GM18517 (cell line): Measurements from ENCODE around the gene FNDC3B.
A peak's percentile ranks its signal among the peaks of the same experiment; 100 is the strongest.
"Not testable (repeated sequence)": the region's sequence is repeated elsewhere in the genome, so short reads cannot be mapped to it uniquely, and the experiment has no call there.

ENCODE experiments used
- ATAC-seq: cut with Tn5 transposase; IDR thresholded peaks from one replicate; pipeline ENCODE4 v1.9.1; 2021; ENCODE audit warnings: mild to moderate bottlenecking, moderate library complexity; ENCODE audit not compliant: unreplicated experiment

FNDC3B gene

DNA sequence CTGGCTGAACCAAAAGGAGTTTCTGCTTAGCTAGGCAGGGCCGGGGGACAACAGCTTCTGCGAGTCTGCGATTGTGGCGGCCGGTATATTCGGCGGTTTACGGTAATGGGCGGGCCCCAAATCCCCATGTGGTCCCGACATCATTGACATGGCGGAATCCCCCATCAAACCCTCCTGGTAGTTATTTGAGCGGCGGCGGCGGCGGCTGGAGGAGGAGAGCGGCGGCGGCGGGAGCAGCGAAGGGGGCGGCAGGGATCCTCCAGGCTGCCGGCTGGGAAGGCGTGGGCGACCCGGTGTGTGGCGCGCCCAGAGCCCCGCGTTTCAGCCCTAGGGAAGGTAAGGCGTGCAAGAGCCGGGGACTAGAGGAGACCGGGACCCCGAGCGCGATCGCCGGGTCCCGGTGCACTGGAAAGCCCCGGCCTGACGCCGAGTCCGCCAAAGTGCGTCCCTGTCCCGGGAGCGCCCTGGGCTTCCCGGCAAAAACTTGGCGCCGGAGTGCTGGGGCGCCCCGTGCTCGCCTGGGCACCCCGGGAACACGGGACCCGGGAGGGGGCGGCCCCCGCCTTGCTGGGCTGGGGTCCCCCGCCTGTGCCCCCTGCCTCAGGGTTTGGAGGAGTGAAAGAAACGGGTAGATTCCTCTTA, at the start of gene FNDC3B:
Gene FNDC3B, plus strand, starts transcription at position 143 of the 642 bp plus-strand sequence. CDS start 72,902 bp downstream, outside the sequence.
- peak; percentile 69 for ATAC-seq

DNA sequence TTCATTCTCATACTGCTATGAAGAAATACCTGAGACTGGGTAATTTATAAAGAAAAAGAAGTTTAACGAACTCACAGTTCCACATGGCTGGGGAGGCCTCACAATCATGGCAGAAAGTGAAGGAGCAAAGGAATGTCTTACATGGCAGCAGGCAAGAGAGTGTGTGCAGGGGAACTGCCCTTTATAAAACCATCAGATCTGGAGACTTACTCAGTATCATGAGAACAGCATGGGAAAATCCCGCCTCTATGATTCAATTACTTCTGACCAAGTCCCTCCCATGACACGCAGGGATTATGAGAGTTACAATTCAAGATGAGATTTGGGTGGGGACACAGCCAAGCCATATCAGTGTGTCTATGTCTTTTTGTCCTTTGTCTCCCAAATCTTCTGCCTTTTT, 49.1 kb upstream of the FNDC3B start:
- ATAC-seq: not testable (repeated sequence)

DNA sequence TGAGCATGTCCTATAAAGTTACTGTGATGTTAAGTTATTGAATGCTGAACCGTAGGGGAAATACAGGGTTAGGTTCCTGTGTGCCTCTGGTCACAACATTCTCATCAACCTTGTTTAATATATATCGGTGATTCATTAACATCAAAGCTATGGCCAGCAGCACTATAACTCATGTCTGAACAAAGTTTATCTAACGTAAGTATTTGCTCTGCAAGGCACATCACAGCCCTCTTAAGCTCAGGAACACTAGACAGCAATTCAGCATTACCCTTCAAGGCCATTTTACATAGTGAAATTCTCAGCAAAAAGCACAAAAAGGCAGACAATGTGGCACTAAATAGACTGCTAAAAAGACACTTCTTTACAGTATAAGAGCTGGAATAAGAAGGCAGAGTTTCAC, 48.2 kb upstream of the FNDC3B start:
- no peak for ATAC-seq

DNA sequence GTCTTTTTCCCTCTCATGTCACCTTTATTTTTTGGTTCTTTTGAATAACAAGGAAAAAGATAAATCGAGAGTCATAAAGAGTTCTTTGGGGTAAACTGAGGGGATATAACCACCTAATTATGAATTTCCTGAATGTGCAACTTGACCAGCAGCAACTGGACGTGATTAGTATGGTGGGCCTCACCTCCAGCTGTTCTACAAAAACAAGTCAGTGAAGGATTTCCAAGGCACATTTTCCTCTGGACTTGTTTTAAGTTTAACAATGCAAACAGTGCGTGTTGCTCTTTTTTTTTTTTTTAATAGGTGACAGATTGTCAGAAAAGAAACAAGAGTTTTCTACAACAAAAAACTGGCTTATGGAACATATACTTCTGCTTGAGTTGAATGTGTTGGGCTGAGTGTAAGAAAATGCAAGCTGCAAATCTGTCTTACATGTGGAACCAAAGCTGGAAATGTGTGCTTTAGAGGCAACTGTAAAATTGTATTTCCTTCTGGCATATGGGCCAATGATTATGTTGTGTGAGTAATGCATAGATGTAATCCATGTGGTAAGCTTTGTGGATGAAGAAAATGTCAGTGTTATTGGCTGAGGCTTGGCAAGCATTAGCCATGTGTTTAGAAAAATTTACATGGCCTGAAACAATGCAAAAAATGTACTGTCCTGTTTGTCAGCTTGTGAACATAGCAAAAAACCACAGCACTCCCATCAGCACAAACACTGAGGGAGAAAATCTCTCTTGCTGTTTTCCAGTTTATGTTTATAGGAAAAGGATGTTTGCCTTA, 44.5 kb upstream of the FNDC3B start:
- ATAC-seq: no peak

DNA sequence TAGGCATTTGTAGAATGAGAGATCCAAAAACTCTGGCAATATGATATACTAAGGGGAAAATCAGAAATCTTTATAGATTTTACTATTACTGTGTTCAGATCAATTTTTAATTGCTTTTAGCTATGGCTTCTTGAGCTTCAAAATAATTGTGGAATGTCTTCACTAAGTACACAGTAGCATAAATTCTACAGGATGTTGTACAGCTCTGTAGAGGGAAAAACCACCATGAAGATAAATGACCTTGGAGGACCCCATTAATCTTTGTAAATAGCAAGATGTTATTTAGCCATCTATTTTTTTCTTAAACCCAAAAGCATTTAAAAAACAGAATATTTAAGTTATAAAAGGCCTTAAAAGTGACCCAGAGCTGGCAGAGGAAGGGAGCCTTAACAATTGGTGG, 43.9 kb upstream of the FNDC3B start:
- ATAC-seq: no peak

DNA sequence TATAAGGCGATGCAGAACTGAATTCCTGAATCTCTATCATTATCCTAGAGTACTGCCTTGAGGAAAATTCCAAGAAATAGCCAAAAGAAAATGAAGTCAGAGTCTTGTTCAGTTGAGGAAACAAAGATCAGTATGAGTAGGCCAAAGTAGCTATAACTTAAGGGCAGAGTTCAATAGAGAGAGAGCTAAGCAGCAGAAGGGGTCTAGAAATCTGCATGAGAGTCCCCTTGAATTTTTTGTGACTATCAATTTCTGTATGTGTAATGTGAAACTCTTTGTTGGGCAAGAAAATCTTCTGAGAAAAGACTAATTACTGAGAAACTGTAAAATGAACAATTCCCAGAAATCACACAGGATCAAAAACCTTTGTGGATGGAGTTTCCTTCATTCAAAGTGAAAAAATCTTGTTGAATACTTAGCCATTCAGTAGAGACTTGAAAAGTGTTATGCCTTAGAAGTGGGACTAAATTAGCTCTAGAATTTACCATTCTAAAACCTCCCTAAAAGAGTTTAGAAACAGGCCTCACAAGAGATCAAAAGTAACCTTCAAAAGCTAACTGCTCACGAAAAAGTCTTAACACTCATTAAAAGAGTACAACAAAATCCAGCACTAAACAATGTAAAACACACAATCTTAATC, 43.1 kb upstream of the FNDC3B start:
- ATAC-seq: no peak

DNA sequence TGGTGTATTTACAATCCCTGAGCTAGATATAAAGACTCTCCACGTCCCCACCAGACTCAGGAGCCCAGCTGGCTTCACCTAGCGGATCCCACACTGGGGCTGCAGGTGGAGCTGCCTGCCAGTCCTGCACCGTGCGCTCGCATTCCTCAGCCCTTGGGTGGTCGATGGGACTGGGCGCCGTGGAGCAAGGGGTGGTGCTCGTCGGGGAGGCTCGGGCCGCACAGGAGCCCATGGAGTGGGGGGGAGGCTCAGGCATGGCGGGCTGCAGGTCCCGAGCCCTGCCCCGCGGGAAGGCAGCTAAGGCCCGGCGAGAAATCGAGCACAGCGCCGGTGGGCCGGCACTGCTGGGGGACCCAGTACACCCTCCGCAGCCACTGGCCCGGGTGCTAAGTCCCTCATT, 40.6 kb upstream of the FNDC3B start:
- not testable (repeated sequence) for ATAC-seq

DNA sequence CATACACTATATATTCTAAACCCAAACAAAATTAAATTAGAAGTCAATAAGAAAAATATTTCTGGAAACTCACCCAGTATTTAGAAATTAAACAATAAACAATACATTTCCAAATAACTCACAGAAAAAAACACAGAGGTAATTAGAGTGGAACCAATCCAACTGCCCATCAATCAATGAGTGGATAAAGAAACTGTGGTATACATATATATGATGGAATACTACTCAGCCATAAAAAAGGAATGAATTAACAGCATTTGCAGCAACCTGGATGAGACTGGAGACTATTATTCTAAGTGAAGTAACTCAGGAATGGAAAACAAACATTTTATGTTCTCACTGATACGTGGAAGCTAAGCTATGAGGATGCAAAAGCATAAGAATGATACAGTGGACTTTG, 37.8 kb upstream of the FNDC3B start:
- ATAC-seq: not testable (repeated sequence)

DNA sequence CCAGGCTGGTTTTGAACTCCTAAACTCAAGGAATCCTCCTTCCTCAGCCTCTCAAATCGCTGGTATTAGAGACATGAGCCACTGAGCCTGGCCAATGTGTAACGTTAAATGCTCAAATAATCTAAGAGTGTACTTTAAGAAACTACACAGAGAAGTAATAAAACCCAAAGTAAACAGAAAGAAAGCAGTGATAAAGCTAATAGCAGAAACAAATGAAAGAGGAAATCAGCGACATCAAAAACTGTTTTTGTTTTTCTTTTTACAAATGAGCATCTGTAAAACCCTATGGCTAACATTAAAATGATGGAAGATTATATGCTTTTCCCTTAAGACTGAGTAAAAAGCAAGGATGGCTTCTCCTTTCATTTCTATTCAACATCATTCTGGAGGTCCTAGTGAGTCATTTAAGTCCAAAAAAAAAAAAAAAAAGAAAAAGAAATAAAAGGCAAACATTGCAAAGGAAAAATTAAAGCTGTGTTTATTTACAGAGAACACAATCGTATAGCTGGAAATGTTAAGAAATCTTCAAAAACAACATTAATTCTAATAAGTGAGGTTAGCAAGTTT, 36.8 kb upstream of the FNDC3B start:
- no peak for ATAC-seq

DNA sequence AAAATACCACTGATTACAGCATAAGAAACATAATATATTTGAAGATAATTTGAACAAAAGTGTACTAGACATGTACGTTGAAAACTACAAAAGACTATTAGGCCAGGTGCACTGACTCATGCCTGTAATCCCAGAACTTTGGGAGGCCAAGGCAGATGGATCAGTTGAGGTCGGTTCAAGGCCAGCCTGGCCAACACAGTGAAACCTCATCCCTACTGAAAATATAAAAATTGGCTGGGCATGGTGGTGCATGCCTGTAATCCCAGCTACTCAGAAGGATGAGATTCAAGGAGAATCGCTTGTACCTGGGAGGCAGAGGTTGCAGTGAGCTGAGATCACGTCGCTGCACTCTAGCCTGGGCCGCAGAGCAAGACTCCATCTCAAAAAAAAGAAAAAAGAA, 36.2 kb upstream of the FNDC3B start:
- no peak for ATAC-seq

DNA sequence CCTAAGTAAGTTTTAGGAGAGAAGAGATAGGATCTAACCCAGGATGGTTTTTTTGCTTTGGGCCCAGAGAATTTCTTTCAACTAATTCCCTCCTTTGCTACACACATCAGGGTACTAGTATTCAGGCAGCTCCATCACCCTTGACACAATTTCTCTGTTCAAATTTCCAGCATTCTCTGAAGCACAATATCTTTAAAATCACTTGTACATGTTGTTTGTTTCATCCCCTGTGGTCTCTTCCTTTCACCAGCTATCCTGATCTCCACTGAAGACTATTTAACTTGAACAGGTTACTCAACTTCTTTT, 32.4 kb upstream of the FNDC3B start:
- no peak for ATAC-seq

DNA sequence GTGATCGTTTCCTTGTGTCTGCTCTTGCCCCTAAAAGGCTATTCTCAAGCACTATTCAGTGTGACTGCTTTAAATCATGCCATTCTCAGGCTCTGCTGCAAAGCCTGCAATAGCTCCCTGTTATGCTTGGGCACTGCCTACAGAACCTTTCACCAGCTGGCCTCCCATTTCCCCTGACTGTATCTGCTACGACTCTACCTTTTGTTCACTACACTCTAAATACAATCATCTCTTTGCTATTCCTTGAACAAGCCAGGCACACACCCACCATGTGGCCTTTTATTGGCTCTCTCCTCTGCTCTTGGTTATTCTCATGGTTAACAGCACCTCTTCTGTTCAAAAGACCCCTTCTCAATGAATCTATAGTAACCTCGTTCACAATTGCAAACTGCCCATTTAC, 29.6 kb upstream of the FNDC3B start:
- no peak for ATAC-seq

DNA sequence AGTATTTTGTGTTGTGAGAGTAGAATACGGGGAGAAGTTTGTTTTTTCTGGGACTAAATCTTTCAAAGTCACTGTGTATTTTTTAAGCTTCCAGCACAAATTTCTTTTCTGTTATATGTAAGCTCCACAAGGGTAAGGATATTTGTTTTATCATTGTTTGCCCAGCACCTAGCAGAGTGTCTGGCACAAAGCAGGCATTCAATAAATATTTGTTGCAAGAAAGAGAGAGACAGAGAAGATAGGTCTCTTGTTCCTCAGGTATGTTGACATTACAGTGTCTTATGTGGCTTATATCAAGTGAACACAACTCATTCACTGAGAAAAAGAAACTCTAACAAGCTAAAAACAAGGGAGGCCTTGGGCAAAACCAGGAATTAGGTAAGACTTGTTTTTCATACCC, 26.6 kb upstream of the FNDC3B start:
- ATAC-seq: no peak

DNA sequence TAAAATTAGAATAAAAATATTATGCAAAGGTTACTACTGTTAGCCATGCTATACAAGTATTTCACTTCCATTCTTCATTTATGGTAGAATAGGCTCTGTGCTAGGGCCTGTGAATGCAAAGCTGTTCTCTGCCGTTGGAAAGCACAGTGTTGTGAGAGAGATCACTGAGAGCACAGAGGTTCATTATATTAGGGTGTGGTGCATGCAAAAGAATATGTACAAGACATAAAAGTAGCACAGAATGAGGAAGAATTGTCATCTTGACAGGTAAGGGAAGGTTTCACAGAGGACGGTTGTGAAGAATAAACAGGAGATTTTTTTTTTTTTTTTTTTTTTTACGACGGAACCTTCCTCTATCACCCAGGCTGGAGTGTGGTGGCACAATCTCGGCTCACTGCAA, 25.2 kb upstream of the FNDC3B start:
- no peak for ATAC-seq

DNA sequence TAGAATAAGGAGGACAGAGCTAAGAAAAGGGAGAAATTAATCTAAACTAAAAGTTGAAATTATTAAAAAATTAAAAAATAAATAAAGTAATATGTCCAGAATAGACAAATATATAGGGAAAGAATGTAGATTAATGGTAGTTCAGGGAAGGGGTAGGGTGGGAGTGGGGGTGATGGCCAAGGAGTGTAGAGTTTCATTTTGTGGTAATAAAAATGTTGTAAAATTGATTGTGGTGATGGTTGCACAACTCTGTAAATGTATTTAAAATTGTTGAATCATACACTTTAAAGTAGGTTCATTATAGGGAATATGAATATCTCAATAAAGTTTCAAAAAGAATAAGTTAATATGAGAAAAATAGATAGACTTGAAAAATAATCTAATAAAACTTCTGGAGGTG, 21.0 kb upstream of the FNDC3B start:
- no peak for ATAC-seq

DNA sequence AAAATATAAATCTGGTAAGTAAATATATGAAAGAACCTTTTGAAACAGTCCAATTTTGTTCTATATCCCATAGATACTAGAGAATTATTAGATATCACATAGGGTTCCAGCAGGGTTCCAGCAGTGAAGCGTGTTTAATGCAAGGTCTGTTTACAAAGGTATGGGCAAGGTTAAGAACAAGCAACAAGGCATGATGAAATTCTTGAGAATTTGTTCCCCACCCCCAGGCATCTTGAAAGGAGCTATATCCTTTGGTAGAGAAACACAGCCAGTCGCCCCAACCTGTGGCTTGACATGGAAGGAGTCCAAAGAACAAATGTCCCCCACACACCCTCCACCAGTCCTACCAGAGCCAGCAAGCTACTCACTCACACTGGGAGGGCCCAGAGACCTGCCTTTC, 18.6 kb upstream of the FNDC3B start:
- ATAC-seq: no peak

DNA sequence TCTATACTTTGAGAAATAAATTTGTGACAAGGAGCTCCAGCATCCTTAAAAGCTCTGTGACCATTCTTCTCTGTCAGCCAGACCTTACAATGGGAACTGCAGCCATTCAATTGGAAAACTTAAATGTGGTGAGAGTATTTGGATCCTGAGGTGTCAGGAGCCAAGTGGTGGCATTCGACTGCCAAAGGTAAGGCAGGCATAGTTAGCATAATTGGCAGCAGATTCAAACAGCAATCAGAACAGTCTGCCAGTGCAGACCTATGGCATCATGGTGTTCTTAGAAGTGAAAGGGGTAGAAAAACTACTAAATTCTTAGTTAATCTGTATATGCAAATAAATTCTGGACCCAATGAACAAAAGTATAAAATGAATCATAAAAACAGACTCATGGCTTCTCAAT, 18.2 kb upstream of the FNDC3B start:
- no peak for ATAC-seq

DNA sequence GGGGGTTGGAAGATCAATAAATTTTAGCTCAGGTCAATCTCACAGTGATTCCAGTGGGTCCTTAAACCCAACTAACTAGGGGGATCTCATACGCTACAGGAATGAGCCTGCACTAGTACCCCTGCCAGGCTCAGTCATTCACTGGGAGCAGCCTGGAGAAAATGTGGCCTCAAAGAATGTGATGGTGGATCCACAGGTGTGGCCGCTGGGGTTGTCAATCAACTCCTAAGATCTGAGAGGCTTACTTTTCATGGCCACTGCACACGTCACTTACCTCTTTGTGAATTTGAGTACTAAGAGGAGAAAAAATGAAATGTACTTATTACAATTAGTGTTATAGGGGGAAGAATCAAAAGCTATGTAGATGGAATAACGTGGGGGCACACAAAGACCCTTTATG, 17.5 kb upstream of the FNDC3B start:
- no peak for ATAC-seq

DNA sequence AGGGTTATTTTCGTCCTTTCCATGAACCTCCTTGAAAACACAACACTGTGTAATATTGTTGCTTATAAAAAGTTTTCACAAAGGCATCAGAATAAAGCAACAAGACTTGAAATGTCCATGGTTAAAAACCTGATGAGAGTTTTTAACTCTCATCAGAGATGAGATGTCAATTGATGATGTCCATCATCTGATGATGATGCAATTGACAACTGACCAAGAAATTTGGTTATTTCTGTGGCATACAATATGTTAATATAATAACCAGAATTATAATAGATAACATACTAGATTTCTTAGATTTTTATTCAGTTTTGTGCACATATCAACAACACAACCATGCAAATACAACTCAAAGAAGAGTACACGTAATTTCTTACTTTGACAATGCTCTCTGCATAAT, 15.5 kb upstream of the FNDC3B start:
- ATAC-seq: no peak

DNA sequence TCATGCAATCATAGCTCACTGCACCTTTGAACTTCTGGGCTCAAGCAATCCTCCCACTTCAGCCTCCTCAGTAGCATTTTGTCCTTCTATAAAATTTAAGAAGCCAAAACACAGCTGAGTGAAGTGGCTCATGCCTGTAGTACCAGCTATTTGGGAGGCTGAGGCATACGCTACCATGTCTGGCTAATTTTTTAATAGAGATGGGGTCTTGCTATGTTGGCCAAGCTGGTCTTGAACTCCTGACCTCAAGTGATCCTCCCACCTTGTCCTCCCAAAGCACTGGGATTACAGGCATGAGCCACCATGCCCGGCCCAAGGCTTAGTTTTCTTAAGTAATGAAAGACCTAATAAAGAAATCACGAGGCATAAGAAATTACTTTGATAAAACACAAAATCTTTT, 14.7 kb upstream of the FNDC3B start:
- ATAC-seq: no peak

DNA sequence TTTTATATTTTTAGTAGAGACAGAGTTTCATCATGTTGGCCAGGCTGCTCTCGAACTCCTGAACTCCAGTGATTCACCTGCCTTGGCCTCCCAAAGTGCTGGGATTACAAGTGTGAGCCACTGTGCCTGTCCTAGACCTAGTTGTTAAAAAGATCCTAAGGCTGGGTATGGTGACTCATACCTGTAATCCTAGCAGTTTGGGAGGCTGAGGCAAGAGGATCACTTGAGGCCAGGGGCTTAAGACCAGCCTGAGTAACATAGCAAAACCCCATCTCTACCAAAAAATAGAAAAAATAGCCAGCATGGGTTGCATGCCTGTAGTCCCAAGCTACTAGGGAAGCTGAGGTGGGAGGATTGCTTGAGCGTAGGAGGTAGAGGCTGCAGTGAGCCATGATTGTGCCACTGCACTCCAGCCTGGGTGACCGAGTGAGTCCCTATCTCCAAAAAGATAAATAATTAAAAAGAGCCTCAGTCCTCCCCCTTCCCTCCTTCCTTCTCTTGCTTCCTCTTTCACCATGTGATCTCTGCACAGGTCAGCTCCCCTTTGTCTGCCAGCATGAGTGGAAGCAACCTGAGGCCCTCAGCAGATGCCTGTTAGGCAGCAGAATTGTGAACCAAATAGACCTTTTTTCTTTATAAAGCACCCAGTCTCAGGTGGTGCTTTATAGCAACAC, 9.8 kb upstream of the FNDC3B start:
- no peak for ATAC-seq
